Activated T-helper 1 cell treated with Interleukin-2 at 50 U/mL for 16 hours (primary cell): ENCODE data around the gene ATP5F1E.
A peak's percentile ranks its signal among the peaks of the same experiment; 100 is the strongest.
"Not testable (repeated sequence)": the region's sequence is repeated elsewhere in the genome, so short reads cannot be mapped to it uniquely, and the experiment has no call there.

ENCODE experiments used
- DNase-seq: peaks from one replicate; pipeline ENCODE4 v3.0.0-alpha.2; 2020; ENCODE audit warnings: low read depth

Gene ATP5F1E

DNA sequence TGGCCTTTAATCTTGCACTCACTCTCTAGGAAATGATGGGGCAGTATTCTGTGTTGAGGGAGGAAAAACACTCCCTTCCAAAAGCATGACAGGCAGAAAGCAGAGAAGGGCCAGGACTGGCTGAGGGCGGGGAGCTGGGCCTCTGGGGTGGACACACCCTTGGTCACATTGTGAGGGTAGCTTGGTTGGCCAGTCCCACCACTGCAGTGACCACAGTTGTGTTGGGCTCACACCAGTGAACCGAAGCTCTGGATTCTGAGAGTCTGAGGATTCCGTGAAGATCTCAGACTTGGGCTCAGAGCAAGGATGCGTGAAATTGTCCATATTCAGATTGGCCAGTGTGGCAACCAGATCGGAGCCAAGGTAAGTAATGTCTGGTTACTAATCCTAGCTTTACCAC is 12.9 kb downstream of the ATP5F1E start, which contains the start of gene TUBB1:
TUBB1 (plus strand) TSS at position 213 of the 400 bp plus-strand sequence; CDS start at position 307, 94 bp downstream.
- no peak for DNase-seq

DNA sequence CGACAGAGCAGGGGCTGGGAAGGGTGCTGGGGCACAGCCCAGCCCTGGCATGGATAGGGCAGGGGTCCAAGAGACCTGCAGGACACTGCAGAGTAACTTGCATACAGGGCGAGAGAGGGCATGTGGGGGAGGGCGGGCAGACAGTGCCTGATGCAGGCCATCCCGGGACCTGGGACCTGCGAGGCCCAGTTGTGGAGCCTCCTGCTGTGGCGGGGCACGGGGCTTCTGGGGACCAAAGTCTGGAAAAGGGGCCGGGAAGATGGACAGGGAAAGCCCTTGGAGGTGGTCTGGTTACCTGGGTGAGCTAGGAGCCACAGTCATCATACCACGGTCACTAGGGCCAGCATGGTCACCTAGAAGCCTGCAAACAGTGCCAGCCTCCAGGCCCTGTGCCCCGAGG is 13.3 kb downstream of the ATP5F1E start:
- no peak for DNase-seq

DNA sequence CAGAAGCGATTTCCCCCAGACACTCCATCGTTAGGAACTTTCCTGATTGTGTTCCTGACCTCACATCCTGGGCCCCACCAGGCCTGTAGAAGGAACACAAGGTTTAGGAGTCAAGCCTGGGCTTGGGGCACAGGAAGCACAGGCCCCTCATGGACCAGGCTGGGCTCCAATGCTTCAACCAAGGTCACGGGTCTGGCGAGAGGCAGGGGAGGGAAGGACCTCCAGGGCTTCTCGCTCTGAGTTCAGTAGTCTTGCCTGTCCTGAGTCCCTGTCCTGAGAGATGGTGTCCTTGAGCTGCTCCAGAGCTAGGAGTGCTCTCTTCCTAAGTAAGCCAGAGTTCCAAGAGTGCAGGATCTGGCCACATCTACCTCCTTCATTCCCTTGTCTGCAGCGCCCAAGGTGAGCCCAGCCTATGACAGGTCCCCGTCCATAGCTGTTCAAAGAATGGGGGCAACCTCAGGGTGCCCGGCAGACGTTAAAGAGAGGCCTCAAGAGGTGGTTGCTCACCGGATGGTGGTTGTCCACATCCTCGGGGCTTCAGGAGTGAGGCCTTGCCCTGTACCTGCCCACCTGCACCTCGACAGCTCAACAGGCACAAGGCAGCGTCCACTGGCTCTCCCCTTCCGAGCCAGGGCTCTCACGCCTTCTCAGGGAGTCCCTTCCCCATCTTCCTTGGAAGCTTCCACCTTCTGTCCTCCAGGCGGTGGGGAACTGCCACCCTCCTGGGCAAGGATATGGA is 14.5 kb downstream of the ATP5F1E start:
- DNase-seq, result no peak

DNA sequence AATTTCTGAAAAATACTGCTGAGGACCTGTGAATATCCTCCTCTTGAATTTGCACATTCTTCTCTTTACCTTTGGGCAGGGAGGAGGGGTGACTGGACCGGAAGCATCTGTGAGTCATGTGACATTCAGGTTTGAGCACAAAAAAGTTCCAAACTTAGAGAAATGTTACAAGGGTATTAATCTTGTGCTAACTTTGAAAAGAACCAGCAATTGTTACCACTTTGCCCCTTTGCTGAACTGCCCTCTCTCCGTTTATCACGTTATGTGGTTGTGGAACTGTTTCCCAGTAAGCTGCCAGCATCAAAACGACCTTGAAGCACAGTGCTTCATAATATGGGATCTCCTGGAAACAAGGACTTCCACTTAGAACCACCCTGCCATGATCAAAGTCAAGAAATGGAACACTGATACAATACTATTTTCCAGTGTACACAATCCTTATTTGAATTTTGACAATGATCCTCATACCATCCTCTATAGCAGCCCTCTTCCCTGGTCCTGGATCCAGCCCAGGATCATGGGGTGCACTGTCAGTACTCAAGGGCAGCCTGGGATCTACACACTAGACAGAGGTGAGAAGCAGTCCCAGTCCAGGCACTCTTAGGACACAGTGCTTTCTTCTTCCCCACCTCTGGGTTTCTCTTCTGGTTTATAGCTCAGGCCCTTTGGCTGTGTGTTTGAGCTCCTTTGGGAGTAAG is 15.2 kb downstream of the ATP5F1E start:
- DNase-seq, result no peak

DNA sequence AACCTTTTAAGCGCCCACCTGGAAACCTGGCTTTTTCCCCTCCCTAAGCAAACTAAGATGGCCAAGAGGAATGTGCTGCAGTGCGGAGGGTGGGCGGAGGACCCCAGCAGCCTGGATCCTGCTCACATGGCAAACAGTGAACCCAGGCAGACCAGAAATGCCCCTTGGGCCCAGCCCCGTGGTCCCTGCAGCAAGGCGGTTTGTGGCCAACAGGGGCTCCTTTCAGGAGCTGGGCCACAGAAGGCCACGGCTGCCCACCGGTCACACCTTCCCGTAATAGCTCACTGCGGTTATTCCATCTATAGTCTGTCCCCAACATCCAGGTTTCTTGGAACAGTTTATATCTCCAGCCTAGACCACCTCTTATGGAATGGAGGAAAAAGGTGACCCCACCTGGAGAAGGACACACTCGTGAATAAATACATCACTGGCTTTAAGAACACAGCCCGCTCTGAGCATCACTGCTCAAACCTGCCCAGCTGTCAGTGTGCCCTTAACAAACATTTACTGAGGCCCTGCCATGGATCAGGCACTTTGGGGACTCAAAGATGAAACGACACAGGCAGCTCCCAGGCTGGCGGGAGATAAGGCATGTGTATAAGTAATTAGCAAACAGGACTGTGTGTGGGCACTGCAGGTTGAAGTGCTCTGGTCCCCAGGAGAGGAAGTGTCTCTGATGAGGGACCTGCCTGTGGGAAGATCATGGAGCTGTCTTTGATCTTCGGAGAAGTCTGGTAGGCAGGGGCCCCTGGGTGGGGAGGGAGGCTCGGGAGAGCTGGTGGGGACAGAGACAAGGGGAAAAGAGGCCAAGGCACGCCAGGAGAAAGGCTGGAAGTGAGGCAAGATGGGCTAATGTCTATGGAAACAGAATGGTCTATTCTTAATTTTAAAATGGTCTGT is 16.1 kb downstream of the ATP5F1E start:
- no peak for DNase-seq

DNA sequence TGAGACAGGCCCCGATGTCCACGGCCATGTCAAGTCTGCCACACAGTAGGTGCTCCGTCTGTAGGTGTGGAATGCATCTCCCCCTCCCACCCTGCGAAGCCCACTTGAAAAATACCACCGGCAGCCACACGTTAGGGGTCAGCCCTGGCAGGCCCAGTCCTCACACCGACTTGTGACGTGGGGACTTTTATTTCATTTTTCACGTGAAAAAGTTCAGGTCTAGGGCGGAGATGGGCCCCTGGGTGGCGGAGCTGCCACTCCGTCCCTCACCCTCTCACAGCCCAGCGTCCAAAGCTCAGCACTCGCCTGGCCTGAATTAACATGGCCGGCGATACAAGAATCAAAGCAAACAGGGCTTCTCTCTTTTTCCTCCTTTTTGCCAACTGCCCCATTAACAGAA is 16.7 kb downstream of the ATP5F1E start:
- no peak for DNase-seq

DNA sequence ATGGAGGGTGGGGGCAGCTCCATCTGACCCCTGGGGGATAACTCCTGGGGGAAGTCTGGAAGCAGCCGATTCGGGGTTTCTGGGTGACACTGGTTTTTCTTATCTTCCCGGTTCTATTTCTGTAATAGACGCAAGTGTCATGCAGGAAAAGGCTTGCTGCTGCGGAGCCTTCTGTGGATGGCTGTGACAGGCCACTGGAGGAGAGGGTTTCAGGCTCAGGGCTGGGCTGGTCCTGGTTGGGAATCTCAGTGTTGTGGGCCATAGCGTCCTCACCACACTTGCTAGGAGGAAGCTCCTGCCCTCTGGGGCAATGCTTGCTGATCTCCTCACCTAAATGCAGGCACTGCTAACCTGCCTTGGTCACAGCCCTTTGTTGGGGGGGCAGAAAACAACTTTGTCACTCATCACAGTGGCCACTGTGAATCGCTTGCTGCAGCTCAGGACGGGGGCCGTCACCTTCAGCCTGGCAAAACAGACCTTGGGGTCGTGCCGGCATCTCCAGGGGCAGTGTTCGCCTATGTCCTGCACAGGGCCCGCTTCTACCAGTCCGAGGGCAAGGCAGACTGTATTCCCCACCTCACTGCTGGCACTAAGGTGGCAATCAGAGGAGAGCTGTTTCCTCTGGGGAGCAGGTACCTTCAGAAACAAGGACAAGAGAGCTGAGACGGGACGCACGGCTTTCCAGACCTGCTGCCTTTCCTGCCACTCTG is 17.3 kb downstream of the ATP5F1E start:
- DNase-seq, result no peak

DNA sequence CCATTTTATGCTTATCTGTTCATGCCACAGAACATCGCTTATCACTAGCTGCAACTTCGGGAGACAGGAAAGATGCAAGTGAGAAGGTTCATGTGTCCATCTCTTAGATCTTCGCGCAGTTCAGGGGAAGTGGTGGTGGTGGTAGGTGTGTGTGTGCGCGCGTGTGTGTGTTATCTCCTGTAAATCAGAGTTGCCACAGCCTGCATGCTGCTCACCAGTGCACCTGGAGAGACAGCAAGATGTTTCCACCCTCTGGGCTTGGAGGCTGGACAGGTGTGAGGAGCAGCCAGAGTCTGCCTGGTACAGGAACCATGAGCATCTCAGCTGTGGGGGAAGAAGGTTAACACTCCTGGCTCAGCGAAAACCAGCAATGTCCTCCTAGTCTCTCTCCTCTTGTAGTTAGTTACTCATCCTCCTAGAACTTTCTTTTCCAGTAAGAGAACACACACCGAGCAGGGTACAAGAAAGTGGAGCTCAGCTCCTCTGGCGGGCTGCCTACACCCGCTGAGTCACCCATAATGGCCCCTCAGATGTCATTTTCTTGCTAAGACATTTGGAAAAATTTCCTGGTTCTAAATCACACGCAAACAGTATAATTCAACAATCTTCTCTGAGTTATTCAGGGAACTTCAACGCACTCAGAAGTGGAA is 18.1 kb downstream of the ATP5F1E start:
- no peak for DNase-seq

GRCh38 chr20:59013031-59013951 is 18.8 kb downstream of the ATP5F1E start:
- DNase-seq, result no peak

- not testable (repeated sequence) for DNase-seq
These were observed 20.3 kb downstream of the ATP5F1E start for GRCh38 chr20:59011874-59012157.

- DNase-seq, result no peak
These were observed 20.9 kb downstream of the ATP5F1E start for GRCh38 chr20:59010995-59011873.

- DNase-seq, result no peak
These were observed 21.7 kb downstream of the ATP5F1E start for GRCh38 chr20:59010321-59010994.

DNA sequence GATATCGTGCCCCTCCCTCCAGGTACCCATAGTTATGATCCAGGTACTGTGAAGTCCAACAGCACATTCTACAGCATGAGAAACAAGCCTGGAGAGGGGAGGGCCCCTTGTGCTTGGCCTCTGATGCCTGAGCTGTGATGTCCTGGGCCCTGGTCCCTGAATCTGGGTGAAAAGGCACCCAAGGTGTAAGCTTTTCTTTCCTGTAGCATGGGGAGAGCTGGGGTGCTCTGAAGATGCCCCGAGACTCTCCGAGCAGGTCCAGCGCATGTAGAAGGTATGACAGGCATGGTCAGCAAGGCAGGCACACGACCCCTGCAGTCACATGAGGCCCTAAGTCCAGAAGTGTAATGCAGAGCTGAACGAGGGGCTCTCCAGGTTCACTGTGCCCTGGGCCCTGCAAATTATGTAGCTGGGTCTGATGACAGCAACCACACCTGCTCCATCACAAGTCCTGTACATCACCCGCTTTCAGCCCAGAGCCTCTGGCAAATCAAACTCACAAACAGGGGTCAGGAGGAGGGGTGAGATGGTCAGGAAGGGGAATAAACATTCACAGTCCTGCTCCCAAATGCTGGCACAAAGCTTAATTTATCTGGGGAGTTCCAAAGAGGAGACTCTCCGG is 23.3 kb downstream of the ATP5F1E start:
- no peak for DNase-seq

- no peak for DNase-seq
These were observed 24.2 kb downstream of the ATP5F1E start for GRCh38 chr20:59007665-59008511.

- DNase-seq, result peak; percentile 25
These were observed 25.1 kb downstream of the ATP5F1E start, which contains the start of gene CTSZ for GRCh38 chr20:59006864-59007664. Gene CTSZ (minus strand): TSS chr20:59007254. CDS start chr20:59007128, 126 bp downstream.

GRCh38 chr20:59006167-59006863 is 25.8 kb downstream of the ATP5F1E start:
- DNase-seq, result no peak
